H1 (cell line): Measurements from ENCODE around the gene HMCN2. TPM values are rescaled to one million over a fixed set of nuclear protein-coding genes. Genes with fewer than 3 reads are reported as not detected.

ENCODE experiments used
- CTCF ChIA-PET: fragments of 300-600 bp; sonication (Branson Sonifier 250); formaldehyde crosslinking; loops from one replicate; lab custom pipeline; 2021; ENCODE audit not compliant: partially characterized antibody; lab: Charles Lee
- POLR2A ChIA-PET: fragments of 300-600 bp; sonication (Branson Sonifier 250); formaldehyde crosslinking; loops from one replicate; lab custom pipeline; 2021; ENCODE audit warnings: inconsistent platforms; ENCODE audit not compliant: partially characterized antibody; lab: Charles Lee
- DNase-seq, 2 experiments: peaks; one replicate each; pipeline versions ENCODE4 v3.0.0 to v3.0.0-alpha.2; 2010 to 2022; ENCODE audit warnings: low spot score in 2 of 2, low read depth in 1 of 2, mixed read lengths in 1 of 2
- FAIRE-seq: peaks from 2 replicates; lab custom pipeline; 2011; peaks lifted over from hg19 to GRCh38; lab: Jason Lieb, UNC
- H2AFZ ChIP-seq: 2 replicates; pipeline ENCODE4 v1.8.1; 2012; ENCODE audit warnings: low read length, inconsistent platforms
- H2AK5ac ChIP-seq: 2 replicates; pipeline ENCODE4 v1.6.1; 2013; ENCODE audit warnings: low read depth, low read length
- H2BK120ac ChIP-seq: replicated peaks from 2 replicates; pipeline ENCODE3; 2013; ENCODE audit warnings: low read depth, low read length, inconsistent platforms
- H2BK12ac ChIP-seq: 2 replicates; pipeline ENCODE4 v1.6.1; 2013; ENCODE audit warnings: low read depth, low read length
- H2BK15ac ChIP-seq: 2 replicates; pipeline ENCODE4 v1.6.1; 2013; ENCODE audit warnings: low read length
- H2BK20ac ChIP-seq: 2 replicates; pipeline ENCODE4 v1.6.1; 2013; ENCODE audit warnings: low read length
- H2BK5ac ChIP-seq: 2 replicates; pipeline ENCODE4 v1.6.1; 2013; ENCODE audit warnings: low read depth, low read length
- H3K14ac ChIP-seq: 2 replicates; pipeline ENCODE4 v1.6.1; 2013; ENCODE audit warnings: inconsistent platforms; ENCODE audit not compliant: insufficient read length
- H3K18ac ChIP-seq: 2 replicates; pipeline ENCODE4 v1.6.1; 2013; ENCODE audit warnings: low read length; ENCODE audit errors: extremely low read depth
- H3K23ac ChIP-seq: 2 replicates; pipeline ENCODE4 v1.6.1; 2013; ENCODE audit warnings: inconsistent platforms; ENCODE audit not compliant: insufficient read length
- H3K23me2 ChIP-seq: 2 replicates; pipeline ENCODE4 v1.6.1; 2013; ENCODE audit warnings: low read depth, low read length
- H3K27ac ChIP-seq: 2 replicates; pipeline ENCODE4 v1.6.1; 2011; ENCODE audit warnings: low read depth, low read length, inconsistent platforms
- H3K27me3 ChIP-seq, 4 experiments: replicated peaks in 1 of 4; 1 replicate in 1 of 4; 2 replicates in 3 of 4; pipeline versions ENCODE4 v1.6.1 to v1.8.1; 2011 to 2013; ENCODE audit warnings: low read length in 3 of 4, mild to moderate bottlenecking in 3 of 4, inconsistent platforms in 2 of 4, mixed read lengths in 2 of 4, moderate library complexity in 1 of 4; ENCODE audit not compliant: control insufficient read depth in 3 of 4, insufficient read depth in 3 of 4; ENCODE audit errors: extremely low read depth in 1 of 4
- H3K36me3 ChIP-seq, 4 experiments: 2 replicates each; pipeline versions ENCODE4 v1.6.1 to v1.8.1; 2011 to 2013; ENCODE audit warnings: mild to moderate bottlenecking in 4 of 4, low read length in 3 of 4, moderate library complexity in 2 of 4, control low read depth in 1 of 4, inconsistent platforms in 1 of 4; ENCODE audit not compliant: insufficient read depth in 4 of 4, control insufficient read depth in 2 of 4
- H3K4ac ChIP-seq: replicated peaks from 2 replicates; pipeline ENCODE3; 2013; ENCODE audit warnings: low read length, low read depth, mixed read lengths, inconsistent platforms; ENCODE audit not compliant: insufficient read length
- H3K4me1 ChIP-seq, 4 experiments: replicated peaks in 1 of 4; 1 replicate in 1 of 4; 2 replicates in 3 of 4; pipeline versions ENCODE4 v1.6.1 to v1.8.1; 2011 to 2013; ENCODE audit warnings: low read length in 3 of 4, inconsistent platforms in 2 of 4, mixed read lengths in 1 of 4; ENCODE audit not compliant: insufficient read depth in 4 of 4, control insufficient read depth in 3 of 4
- H3K4me2 ChIP-seq, 2 experiments: 2 replicates each; pipeline versions ENCODE4 v1.6.1 to v1.8.1; 2011 to 2013; ENCODE audit warnings: low read depth in 2 of 2, low read length in 2 of 2, control low read depth in 1 of 2, inconsistent platforms in 1 of 2, mild to moderate bottlenecking in 1 of 2; ENCODE audit not compliant: insufficient read depth in 1 of 2
- H3K4me3 ChIP-seq, 4 experiments: fragments of 200-600, 300-600 bp in 1 of 4; sonication (generic), shearing (Covaris generic), sonication (Bioruptor Twin) in 1 of 4; 2 replicates each; pipeline versions ENCODE4 v1.5.1 to v1.8.1; 2011 to 2016; ENCODE audit warnings: low read length in 4 of 4, low read depth in 3 of 4, control low read depth in 2 of 4, inconsistent platforms in 2 of 4, mild to moderate bottlenecking in 2 of 4, mixed read lengths in 1 of 4, moderate library complexity in 1 of 4; ENCODE audit not compliant: insufficient read depth in 2 of 4; ENCODE audit errors: extremely low read depth in 1 of 4
- H3K56ac ChIP-seq: replicated peaks from 2 replicates; pipeline ENCODE3; 2013; ENCODE audit warnings: low read depth, mild to moderate bottlenecking, mixed read lengths, low read length, inconsistent platforms; ENCODE audit not compliant: insufficient read length
- H3K79me1 ChIP-seq: 2 replicates; pipeline ENCODE4 v1.6.1; 2013; ENCODE audit warnings: low read depth, low read length, control low read depth
- H3K79me2 ChIP-seq, 2 experiments: 2 replicates each; pipeline versions ENCODE4 v1.6.1 to v1.8.1; 2012 to 2013; ENCODE audit warnings: low read length in 2 of 2, mild to moderate bottlenecking in 2 of 2, inconsistent platforms in 1 of 2; ENCODE audit not compliant: insufficient read depth in 2 of 2, control insufficient read depth in 1 of 2
- H3K9ac ChIP-seq, 4 experiments: replicated peaks in 1 of 4; 1 replicate in 1 of 4; 2 replicates in 3 of 4; pipeline versions ENCODE4 v1.6.1 to v1.8.1; 2011 to 2013; ENCODE audit warnings: low read depth in 3 of 4, low read length in 3 of 4, control low read depth in 2 of 4, mild to moderate bottlenecking in 2 of 4, moderate library complexity in 2 of 4, inconsistent platforms in 1 of 4; ENCODE audit errors: extremely low read depth in 1 of 4
- H3K9me3 ChIP-seq, 2 experiments: 2 replicates each; pipeline versions ENCODE4 v1.6.1 to v1.8.1; 2012 to 2013; ENCODE audit warnings: mild to moderate bottlenecking in 2 of 2, moderate library complexity in 2 of 2, control low read depth in 1 of 2, inconsistent platforms in 1 of 2, low read depth in 1 of 2, low read length in 1 of 2, mixed read lengths in 1 of 2; ENCODE audit not compliant: insufficient read depth in 2 of 2
- H4K20me1 ChIP-seq, 2 experiments: replicated peaks in 1 of 2; 2 replicates each; pipeline versions ENCODE3 to v1.8.1; 2011 to 2013; ENCODE audit warnings: inconsistent platforms in 2 of 2, low read length in 2 of 2, mild to moderate bottlenecking in 1 of 2; ENCODE audit not compliant: insufficient read depth in 2 of 2, control insufficient read depth in 1 of 2
- H4K5ac ChIP-seq: 2 replicates; pipeline ENCODE4 v1.6.1; 2013; ENCODE audit warnings: low read length, low read depth, mixed read lengths, inconsistent platforms; ENCODE audit not compliant: insufficient read length
- H4K8ac ChIP-seq: 2 replicates; pipeline ENCODE4 v1.8.0; 2013; ENCODE audit warnings: mild to moderate bottlenecking, moderate library complexity, low read length, inconsistent platforms; ENCODE audit not compliant: insufficient read depth; ENCODE audit errors: extremely low read depth
- H4K91ac ChIP-seq: replicated peaks from 2 replicates; pipeline ENCODE3; 2013; ENCODE audit warnings: low read length, mixed read lengths, inconsistent platforms; ENCODE audit not compliant: insufficient read length
- ATF3 ChIP-seq: IDR thresholded peaks from 2 replicates; pipeline ENCODE4 v1.6.1; 2011; ENCODE audit warnings: low read depth, mild to moderate bottlenecking, low read length; ENCODE audit not compliant: insufficient read depth
- BACH1 ChIP-seq: IDR thresholded peaks from 2 replicates; pipeline ENCODE4 v1.6.1; 2012; ENCODE audit warnings: low read length, improper control_type of control experiment
- CBX8 ChIP-seq: fragments of 300-800, 300-1000 bp; sonication (generic); IDR thresholded peaks from 2 replicates; pipeline ENCODE4 v1.7.1; 2016; ENCODE audit warnings: low read depth, low read length, borderline replicate concordance
- EP300 ChIP-seq, 2 experiments: IDR thresholded peaks; 1 replicate in 1 of 2; 2 replicates in 1 of 2; pipeline ENCODE4 v1.6.1; 2011 to 2012; ENCODE audit warnings: low read depth in 2 of 2, low read length in 2 of 2, mild to moderate bottlenecking in 2 of 2, borderline replicate concordance in 1 of 2, inconsistent platforms in 1 of 2, moderate library complexity in 1 of 2
- KDM5A ChIP-seq: fragments of 200-600 bp; IDR thresholded peaks from 2 replicates; pipeline ENCODE4 v1.7.1; 2012; ENCODE audit warnings: mild to moderate bottlenecking, low read length, inconsistent platforms, mixed read lengths
- NANOG ChIP-seq: IDR thresholded peaks from 2 replicates; pipeline ENCODE4 v1.6.1; 2011; ENCODE audit warnings: low read length, low read depth, mild to moderate bottlenecking, inconsistent platforms; ENCODE audit not compliant: insufficient read depth, poor library complexity, severe bottlenecking
- RAD21 ChIP-seq, 2 experiments: IDR thresholded peaks in 1 of 2; conservative IDR thresholded peaks in 1 of 2; 2 replicates each; pipeline ENCODE4 v1.6.1; 2011; ENCODE audit warnings: low read depth in 2 of 2, low read length in 2 of 2, improper control_type of control experiment in 1 of 2, inconsistent platforms in 1 of 2, mild to moderate bottlenecking in 1 of 2, moderate library complexity in 1 of 2
- RNF2 ChIP-seq: fragments of 200-900, 300-1000 bp; sonication (generic); IDR thresholded peaks from 2 replicates; pipeline ENCODE4 v1.7.1; 2016; ENCODE audit warnings: borderline replicate concordance, low read depth, mild to moderate bottlenecking, antibody characterized with exemption, low read length; ENCODE audit not compliant: poor library complexity, severe bottlenecking; ENCODE audit errors: missing control alignments
- SP2 ChIP-seq: IDR thresholded peaks from 2 replicates; pipeline ENCODE4 v1.6.1; 2012; ENCODE audit warnings: mild to moderate bottlenecking, low read length, inconsistent platforms
- TAF1 ChIP-seq: IDR thresholded peaks from 2 replicates; pipeline ENCODE4 v1.6.1; 2011; ENCODE audit warnings: mild to moderate bottlenecking, low read depth, low read length
- ZNF274 ChIP-seq: IDR thresholded peaks from 2 replicates; pipeline ENCODE4 v1.7.0; 2012; ENCODE audit warnings: low read length, borderline replicate concordance; ENCODE audit errors: extremely low read depth
- WGBS, 2 experiments: shearing (Covaris generic) in 1 of 2; methylation state at CpG; one replicate each; pipeline versions ENCODE4 v1.1.6 to v1.1.7; 2013 to 2015; ENCODE audit warnings: low lambda C conversion rate in 2 of 2, mixed read lengths in 2 of 2, inconsistent platforms in 1 of 2, low coverage in 1 of 2, missing lambda C conversion rate in 1 of 2; ENCODE audit not compliant: insufficient replicate concordance in 2 of 2, insufficient coverage in 1 of 2, insufficient read length in 1 of 2; ENCODE audit errors: extremely low coverage in 1 of 2, missing lambda C conversion rate in 1 of 2; 5-methylcytosine and 5-hydroxymethylcytosine counted together
- polyA plus RNA-seq, 7 experiments: library from polyadenylated mRNA; depleted of rRNA in 3 of 7; stranded (reverse) in 5 of 7; unstranded in 2 of 7; fragments of >200 nt in 5 of 7; fragments of 200-250 nt in 2 of 7; gene quantifications; 1 replicate in 5 of 7; 2 replicates in 1 of 7; 4 replicates in 1 of 7; pipeline versions ENCODE4 v1.2.1 to v1.2.3, GENCODE V29; 2011 to 2013; ENCODE audit warnings: missing spikeins in 2 of 7, mixed read lengths in 2 of 7
- total RNA-seq: library from RNA; stranded (reverse); fragmentation: NEBNext Ultra II Directional; extraction: Animal tissue kit (Norgen Biotek cat#: 25700); gene quantifications from 2 replicates; pipeline ENCODE4 v1.2.1, GENCODE V29; 2021
- TF ChIP-seq, protein P1 (sequence below): IDR thresholded peaks from 2 replicates; pipeline ENCODE4 v1.6.1; 2012; ENCODE audit warnings: inconsistent platforms

Gene HMCN2
- total and polyA plus RNA-seq, 2 of the 8 experiments (the other 6 are each of a cell fraction or from before 2014, with no cell fraction given) = 5.0 to 9.1 TPM

DNA sequence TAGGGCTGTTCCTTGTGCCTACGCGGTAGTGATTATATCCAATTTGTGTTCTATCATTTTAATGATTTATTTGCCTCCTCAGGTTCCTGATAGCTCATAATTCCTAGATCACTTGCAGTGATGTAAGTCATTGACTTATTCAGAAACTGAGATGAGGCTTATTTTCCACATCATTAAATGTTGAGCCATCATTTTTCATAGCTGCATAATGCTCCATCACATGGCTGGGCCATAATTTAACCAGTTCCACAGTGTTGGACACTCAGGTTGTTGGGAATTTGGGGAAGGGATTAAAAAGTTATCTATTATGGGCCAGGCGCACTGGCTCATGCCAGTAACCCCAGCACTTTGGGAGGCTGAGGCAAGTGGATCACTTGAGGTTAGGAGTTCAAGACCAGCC is 35.8 kb upstream of the HMCN2 start:
- Histone ChIP-seq H4K91ac (no peak overlapping the region), H2BK5ac (no peak overlapping the region), H3K23me2 (0 out of 2 replicates have a peak, but pooled peaks cover 2% of the 10 kb centered on the region), H2AK5ac (no peak overlapping the region), H4K5ac (no peak overlapping the region), H3K36me3 (peaks cover 0 to 19% (median 7%) of the 10 kb centered on the region in 4 experiments; a peak in 5 of 8 replicates), H2BK20ac (no peak overlapping the region), H3K79me1 (peaks cover 2% of the 10 kb centered on the region; the same call in 1 of the 2 replicates), H3K4me3 (no peak overlapping the region), H3K18ac (no peak overlapping the region), H3K4ac (no peak overlapping the region), H2BK12ac (no peak overlapping the region), H3K9me3 (peaks cover 4 to 7% of the 10 kb centered on the region in 2 experiments; a peak in 3 of 4 replicates), H3K4me2 (no peak overlapping the region), H3K9ac (no peak overlapping the region), H3K79me2 (no peaks in the 10 kb centered on the region), H3K23ac (no peak overlapping the region), H4K20me1 (no peaks in the 10 kb centered on the region), H3K56ac (no peak overlapping the region), H4K8ac (no peak overlapping the region), H3K14ac (no peak overlapping the region), H2BK120ac (no peak overlapping the region), H2BK15ac (no peak overlapping the region), H3K4me1 (no peaks in the 10 kb centered on the region; a peak in 1 of 7 replicates), H3K27ac (no peak overlapping the region), H2AFZ (no peak overlapping the region), H3K27me3 (no peaks in the 10 kb centered on the region)
- FAIRE-seq = no peak
- WGBS, 2 experiments = 97% methylated on average over 3 of the region's 3 CpGs; no CpG with 5 or more reads in 1 of the 2 experiments
- CTCF ChIA-PET = interaction anchor here (0.7 to 1.7 kb wide), 6 partner anchors 10 to 419 kb away, joined by 3 to 6 read pairs (median 3); no protein-coding TSS in a partner anchor
- no peak for DNase-seq
- POLR2A ChIA-PET = no interaction called here
- TF ChIP-seq ATF3 = no peak
- TF ChIP-seq BACH1 = no peak
- TF ChIP-seq TAF1 = no peak
- no peak for TF ChIP-seq CBX8
- no peak for TF ChIP-seq RAD21 (IDR thresholded peaks at IDR 0.05 in 1 of 2, conservative IDR thresholded peaks at IDR 0.05 in 1 of 2; ENCODE audit: low read depth in 2 of 2, low read length in 2 of 2)
- no peak for TF ChIP-seq RNF2
- no peak for TF ChIP-seq ZNF274
- no peak for TF ChIP-seq SP2
- TF ChIP-seq NANOG = no peak
- no peak for TF ChIP-seq EP300 (IDR thresholded peaks at IDR 0.05; ENCODE audit: borderline replicate concordance in 1 of 2, low read depth in 2 of 2, low read length in 2 of 2)
- TF ChIP-seq, protein P1, sequence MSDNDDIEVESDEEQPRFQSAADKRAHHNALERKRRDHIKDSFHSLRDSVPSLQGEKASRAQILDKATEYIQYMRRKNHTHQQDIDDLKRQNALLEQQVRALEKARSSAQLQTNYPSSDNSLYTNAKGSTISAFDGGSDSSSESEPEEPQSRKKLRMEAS = no peak
- TF ChIP-seq KDM5A = no peak
